Brain microvascular endothelial cell (primary cell): Measurements from ENCODE around the gene IFI6.
"Not testable (repeated sequence)": the region's sequence is repeated elsewhere in the genome, so short reads cannot be mapped to it uniquely, and the experiment has no call there.

Experiments
- DNase-seq: peaks from one replicate; pipeline ENCODE4 v3.0.0-alpha.2; 2020
- H3K27ac ChIP-seq: fragments of 250-450 bp; sonication (Bioruptor Pico); 2 replicates; pipeline ENCODE4 v1.5.1; 2020; ENCODE audit warnings: mild to moderate bottlenecking, moderate library complexity
- H3K27me3 ChIP-seq: fragments of 250-450 bp; sonication (Bioruptor Pico); replicated peaks from 2 replicates; pipeline ENCODE4 v1.5.1; 2020; ENCODE audit warnings: mild to moderate bottlenecking
- H3K36me3 ChIP-seq: fragments of 250-450 bp; sonication (Bioruptor Pico); replicated peaks from 2 replicates; pipeline ENCODE4 v1.5.1; 2020; ENCODE audit warnings: mild to moderate bottlenecking
- H3K4me3 ChIP-seq: 2 replicates; pipeline ENCODE4 v1.5.1; 2011; ENCODE audit warnings: low read depth, mild to moderate bottlenecking, control low read depth, low read length, moderate library complexity
- CTCF ChIP-seq: IDR thresholded peaks from 2 replicates; pipeline ENCODE4 v1.5.1; 2011; ENCODE audit warnings: low read depth, mild to moderate bottlenecking, moderate library complexity, low read length, control low read depth, inconsistent platforms; ENCODE audit errors: missing control alignments
- in situ Hi-C: cut with HindIII; loops from 2 replicates; pipeline ENCODE4 v1.10.0; 2017; ENCODE audit warnings: low sequenced_read_pairs, low pct_ligation_motif_present

The IFI6 gene

GRCh38 chr1:27710574-27710973 lies 38.6 kb upstream of the IFI6 start:
- no peaks in the 10 kb centered on the region for H3K36me3 ChIP-seq
- no peak overlapping the region for H3K4me3 ChIP-seq
- TF ChIP-seq CTCF, result no peak
- DNase-seq, result no peak
- no peaks in the 10 kb centered on the region for H3K27me3 ChIP-seq
- no peak overlapping the region for H3K27ac ChIP-seq
- in situ Hi-C loops, result no loop called here

- in situ Hi-C loops, result no loop called here
- TF ChIP-seq CTCF, result no peak
- no peak for DNase-seq
- H3K27ac ChIP-seq, result no peak overlapping the region
- H3K36me3 ChIP-seq, result no peaks in the 10 kb centered on the region
- H3K27me3 ChIP-seq, result no peaks in the 10 kb centered on the region
- H3K4me3 ChIP-seq, result no peak overlapping the region
These were observed 33.6 kb upstream of the IFI6 start for GRCh38 chr1:27705545-27705944.

- DNase-seq, result no peak
- Histone ChIP-seq H3K36me3 (no peaks in the 10 kb centered on the region), H3K27me3 (no peaks in the 10 kb centered on the region), H3K4me3 (no peak overlapping the region), H3K27ac (no peak overlapping the region)
- TF ChIP-seq CTCF, result no peak
- in situ Hi-C loops, result no loop called here
These were observed 33.0 kb upstream of the IFI6 start for GRCh38 chr1:27704958-27705357.

GRCh38 chr1:27696835-27697234 lies 24.8 kb upstream of the IFI6 start:
- in situ Hi-C loops, DNase-seq, H3K27me3 ChIP-seq, H3K4me3 ChIP-seq, H3K36me3 ChIP-seq, H3K27ac ChIP-seq: not testable (repeated sequence)

- Histone ChIP-seq H3K27me3 (no peaks in the 10 kb centered on the region), H3K27ac (no peak overlapping the region), H3K36me3 (no peaks in the 10 kb centered on the region), H3K4me3 (no peak overlapping the region)
- in situ Hi-C loops, result no loop called here
- no peak for TF ChIP-seq CTCF
- DNase-seq, result no peak
These were observed 18.2 kb upstream of the IFI6 start for GRCh38 chr1:27690183-27690582.

GRCh38 chr1:27689423-27690173 lies 17.6 kb upstream of the IFI6 start:
- no peaks in the 10 kb centered on the region for H3K27me3 ChIP-seq
- peak; percentile 63 for DNase-seq
- H3K4me3 ChIP-seq, result no peak overlapping the region
- H3K27ac ChIP-seq, result no peak overlapping the region
- in situ Hi-C loops, result no loop called here
- no peak for TF ChIP-seq CTCF
- H3K36me3 ChIP-seq, result no peaks in the 10 kb centered on the region
